NCI-H226 (cell line): Measurements from ENCODE around the gene SLC8A1.

Experiments used
- DNase-seq: peaks from one replicate; pipeline ENCODE4 v3.0.0-alpha.2; 2015

Gene SLC8A1

DNA sequence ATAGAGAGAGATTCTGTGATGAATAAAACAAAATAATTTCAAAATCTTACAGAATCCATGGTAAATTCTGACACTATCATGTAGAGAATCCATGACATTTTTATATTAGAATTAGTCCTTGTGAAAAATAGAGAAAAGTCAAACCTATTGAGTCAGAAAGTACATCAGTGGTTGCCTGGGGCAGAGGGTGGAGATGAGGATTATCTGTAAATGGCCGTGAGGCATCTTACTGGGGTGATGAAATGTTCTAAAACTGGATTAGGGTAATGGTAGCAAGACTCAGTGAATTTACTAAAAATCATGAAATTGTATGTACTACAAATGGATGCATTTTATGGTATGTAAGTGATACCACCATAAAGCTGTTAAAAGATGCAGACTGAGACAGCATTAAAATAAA lies 323.1 kb downstream of the SLC8A1 start:
- no peak for DNase-seq

- DNase-seq = peak; percentile 33
Observed at GRCh38 chr2:40127890-40128557, 323.9 kb downstream of the SLC8A1 start.

- DNase-seq = no peak
Observed at GRCh38 chr2:40127146-40127545, 324.7 kb downstream of the SLC8A1 start.

DNA sequence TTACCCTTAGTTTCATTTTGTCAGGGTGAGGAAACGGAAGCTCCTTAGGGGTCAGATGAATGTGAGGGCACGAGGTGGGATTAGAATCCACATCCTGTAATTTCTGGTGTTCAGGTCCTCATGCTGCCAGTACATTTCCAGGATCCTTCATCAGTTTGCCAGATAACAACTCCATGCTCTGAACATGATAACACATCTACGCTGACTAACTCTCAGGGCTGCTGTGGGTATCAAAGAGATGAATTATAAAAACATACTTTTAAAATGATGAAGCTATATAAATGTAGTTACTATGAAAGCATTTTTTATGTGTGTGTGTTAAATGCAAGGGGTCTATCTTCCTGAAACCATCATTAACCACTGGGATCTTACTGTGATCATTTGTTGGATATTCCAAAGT lies 325.9 kb downstream of the SLC8A1 start:
- DNase-seq = no peak

DNA sequence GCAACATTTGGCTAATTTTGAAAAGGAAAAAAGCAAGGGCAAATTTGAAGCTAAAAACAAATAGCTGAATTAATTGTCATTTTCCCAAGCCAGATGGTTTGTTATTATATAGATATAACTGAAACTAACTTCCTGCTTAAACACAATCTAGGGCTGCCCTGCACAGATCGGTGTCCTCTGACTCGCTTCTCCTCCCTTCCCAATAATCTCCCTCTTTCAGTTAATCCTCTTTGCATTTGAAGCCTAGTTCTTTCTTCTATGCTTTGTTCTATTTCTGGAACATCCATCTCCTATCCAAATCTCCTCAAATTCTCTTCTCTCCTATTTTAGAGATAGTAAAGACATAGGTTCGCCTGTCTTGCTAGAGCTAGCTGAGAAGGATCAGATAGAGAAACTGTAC lies 328.1 kb downstream of the SLC8A1 start:
- DNase-seq = no peak

GRCh38 chr2:40123326-40123725 lies 328.6 kb downstream of the SLC8A1 start:
- DNase-seq = no peak

DNA sequence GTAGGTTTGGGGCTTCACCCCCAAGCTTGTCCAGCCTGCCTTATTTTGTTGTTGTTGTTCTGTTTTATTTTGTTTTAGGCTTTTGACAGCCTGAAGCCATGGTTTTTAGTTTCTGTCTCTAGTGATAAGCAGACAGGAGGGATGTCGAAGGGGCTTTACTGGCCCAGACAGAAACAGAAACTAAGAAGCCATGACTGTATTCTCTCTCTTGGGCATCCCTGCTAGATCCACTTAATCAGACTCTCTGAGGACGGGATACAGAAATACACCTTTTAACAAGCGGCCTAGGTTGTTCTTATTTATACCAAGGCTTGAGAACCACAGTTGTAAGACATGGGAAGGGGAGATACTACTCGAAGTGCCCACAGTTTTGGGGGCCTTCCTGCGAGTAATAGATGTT lies 330.9 kb downstream of the SLC8A1 start:
- DNase-seq = no peak

DNA sequence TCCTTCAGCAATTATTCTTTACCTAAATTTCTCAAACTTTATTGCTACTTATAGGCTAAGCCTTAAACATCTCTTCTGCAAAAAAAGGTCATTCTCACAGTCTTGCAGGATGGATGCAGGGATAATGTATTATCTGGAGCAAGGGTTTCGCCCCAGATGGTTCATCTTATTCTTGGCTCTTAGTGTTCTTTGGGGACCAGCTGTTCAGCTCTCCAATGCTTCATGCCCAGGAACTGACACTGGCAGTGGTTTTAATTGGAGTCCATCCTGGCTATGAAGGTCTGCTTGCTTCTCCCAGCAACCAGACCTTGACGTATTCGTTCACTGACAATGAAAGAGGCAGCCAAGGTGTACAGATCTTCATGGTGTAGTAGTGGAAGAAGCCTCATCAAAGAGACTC lies 331.9 kb downstream of the SLC8A1 start:
- DNase-seq = no peak

DNA sequence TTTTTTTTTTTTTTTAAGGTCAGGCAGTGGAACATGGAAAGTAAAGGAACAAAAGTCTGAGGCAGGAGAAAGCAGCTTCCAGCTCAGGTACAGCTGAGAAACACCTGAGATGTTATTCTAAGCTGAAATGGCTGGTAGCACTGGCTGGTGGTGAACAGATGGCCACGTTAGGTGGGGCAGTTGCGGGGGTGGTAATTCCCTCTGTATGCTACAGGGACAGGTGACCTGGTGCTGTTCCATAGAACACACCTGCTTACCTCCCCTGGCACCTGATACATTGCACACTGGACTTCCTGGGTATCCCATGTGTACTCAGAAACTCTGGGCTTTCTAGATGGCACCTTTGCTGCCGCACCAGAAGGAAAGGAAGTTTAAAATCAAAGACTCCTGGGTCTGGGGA lies 333.3 kb downstream of the SLC8A1 start:
- DNase-seq = no peak

DNA sequence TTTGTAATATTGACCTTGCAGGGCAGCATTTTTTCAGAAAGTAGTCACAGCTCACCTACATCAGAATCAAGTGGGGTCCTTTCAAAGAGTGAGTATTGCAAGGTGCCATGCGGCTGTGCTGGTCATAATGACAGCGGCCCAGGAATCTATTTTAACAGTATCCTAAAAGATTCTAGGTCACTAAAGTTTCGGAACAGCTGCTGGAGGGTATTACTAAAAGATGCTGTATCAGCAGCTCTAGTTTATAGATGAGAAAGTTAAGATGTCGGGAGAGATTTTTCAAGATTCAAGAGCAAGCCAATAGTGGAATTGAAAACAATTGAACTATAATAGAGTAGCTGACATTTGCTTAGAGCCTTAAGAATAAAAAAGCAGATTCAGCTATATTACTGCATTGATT lies 336.0 kb downstream of the SLC8A1 start:
- DNase-seq = no peak

GRCh38 chr2:40115348-40115747 lies 336.5 kb downstream of the SLC8A1 start:
- DNase-seq = no peak

- DNase-seq = no peak
Observed at GRCh38 chr2:40113997-40114396, 337.9 kb downstream of the SLC8A1 start.

GRCh38 chr2:40113272-40113968 lies 338.5 kb downstream of the SLC8A1 start:
- no peak for DNase-seq

DNA sequence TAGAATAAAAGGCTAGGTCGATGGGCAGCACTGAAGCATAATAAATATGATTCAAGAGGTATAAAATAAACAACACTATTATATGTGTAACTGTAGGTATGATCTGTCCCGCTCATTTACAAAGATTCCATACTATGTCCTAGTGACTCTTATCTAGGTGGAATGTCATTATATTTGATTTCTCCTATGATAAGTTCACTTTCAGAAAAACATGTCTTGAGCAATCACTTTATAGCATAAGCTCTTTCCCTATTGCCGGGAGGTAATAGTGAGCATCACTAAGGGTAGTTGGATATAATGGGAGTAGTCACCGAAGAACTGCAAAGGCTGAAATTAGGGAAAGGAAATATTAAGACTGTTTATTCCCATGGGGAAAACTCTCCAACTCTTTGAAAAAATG lies 342.5 kb downstream of the SLC8A1 start:
- DNase-seq = no peak

GRCh38 chr2:40108851-40109250 lies 343.0 kb downstream of the SLC8A1 start:
- no peak for DNase-seq

DNA sequence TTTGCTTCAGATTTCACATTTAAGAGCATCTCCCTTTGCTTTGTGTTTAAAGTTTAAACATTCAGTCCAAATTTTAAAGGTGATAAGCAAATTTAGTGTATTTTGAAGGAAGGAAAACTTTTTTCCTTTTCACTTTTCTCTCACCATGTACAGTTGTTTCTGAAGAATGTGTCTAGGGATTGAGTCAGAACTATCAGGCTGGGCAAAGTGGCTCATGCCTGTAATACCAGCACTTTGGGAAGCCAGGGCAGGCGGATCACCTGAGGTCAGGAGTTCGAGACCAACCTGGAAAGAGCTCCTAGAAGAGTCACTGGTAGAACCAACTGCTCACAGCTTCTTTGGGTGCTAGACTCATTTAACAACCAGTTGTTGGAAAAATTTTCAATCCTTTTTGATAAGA lies 345.8 kb downstream of the SLC8A1 start:
- DNase-seq = peak; percentile 24

GRCh38 chr2:40105593-40105992 lies 346.3 kb downstream of the SLC8A1 start:
- no peak for DNase-seq

DNA sequence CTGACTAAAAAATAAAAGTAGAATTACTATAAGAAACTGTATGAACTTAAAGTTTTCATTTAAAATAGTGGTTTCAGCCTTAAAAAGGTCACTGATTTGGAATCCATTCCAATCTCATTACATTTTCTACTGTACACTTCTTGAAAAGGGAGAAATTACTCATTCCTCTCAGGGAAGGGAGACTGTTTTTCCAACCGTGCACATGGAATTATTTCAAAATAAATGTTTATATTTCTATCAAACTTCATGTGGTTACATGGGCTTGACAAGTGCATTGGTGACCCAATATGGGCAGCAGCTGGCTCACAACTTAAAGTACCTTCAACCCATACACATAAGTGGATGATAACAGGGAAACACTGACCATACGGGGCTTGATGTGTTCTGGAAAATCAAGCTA lies 348.3 kb downstream of the SLC8A1 start:
- DNase-seq = peak; percentile 28

DNA sequence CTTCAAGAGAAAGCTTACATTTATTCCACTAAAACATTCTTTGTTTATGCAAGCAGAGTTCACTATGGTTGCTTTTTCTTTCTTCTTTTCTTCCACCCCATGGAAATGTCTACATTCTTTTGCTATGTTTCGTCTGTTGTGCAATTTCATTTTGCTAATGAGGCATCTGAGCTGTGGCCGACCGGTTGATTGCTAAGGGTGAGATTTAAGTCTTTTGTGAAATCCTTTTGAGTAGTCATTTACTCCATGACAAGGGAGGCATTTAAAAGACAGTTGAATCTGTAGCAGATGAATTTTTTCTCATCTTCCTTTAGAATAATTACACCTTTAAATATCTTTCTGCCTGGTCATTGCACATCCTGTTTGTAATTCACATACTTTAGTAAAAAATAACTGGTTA lies 348.7 kb downstream of the SLC8A1 start:
- DNase-seq = peak; percentile 72

GRCh38 chr2:40102447-40102846 lies 349.4 kb downstream of the SLC8A1 start:
- no peak for DNase-seq

DNA sequence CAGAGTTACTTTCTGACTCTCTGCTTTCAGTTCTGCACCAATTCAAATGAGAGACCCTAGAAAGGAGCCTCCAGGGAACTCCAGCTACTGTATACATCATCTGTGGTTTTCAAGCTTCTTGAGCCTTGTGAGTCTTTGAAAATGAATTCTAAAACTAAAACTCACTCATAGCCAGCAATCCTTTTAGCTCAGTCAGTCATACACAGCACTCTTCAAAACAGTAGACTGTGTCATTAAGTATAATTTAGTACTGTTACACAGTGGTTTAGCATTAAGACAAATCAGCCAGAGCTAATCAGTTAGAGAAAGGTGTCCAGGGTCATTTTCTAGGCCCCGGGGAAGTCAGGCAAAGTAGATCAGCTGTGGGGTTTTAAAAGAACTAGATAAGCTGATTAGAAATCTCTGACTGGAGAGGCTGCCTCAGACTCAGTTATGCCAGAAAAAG lies 350.7 kb downstream of the SLC8A1 start:
- DNase-seq = peak; percentile 59

DNA sequence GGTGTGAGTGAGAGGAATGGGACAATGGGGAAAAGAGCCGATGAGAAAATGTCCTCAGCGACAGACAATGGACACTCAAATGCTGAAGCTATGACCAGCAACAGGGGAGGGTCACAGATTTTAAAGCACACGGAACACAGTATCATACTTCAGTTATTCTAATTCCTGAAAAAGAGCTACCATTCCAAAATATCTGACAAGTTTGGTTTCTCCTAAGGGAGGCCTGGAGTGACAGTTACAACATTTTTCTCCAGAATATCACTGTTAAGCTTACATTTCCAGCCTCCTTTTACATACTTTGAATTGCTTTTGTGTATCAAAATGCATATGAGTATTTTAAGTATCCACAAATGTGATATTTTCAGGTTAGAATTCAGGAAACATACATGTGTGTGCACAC lies 351.2 kb downstream of the SLC8A1 start:
- DNase-seq = no peak

- DNase-seq = peak; percentile 33
Observed at GRCh38 chr2:40098786-40099470, 353.0 kb downstream of the SLC8A1 start.

DNA sequence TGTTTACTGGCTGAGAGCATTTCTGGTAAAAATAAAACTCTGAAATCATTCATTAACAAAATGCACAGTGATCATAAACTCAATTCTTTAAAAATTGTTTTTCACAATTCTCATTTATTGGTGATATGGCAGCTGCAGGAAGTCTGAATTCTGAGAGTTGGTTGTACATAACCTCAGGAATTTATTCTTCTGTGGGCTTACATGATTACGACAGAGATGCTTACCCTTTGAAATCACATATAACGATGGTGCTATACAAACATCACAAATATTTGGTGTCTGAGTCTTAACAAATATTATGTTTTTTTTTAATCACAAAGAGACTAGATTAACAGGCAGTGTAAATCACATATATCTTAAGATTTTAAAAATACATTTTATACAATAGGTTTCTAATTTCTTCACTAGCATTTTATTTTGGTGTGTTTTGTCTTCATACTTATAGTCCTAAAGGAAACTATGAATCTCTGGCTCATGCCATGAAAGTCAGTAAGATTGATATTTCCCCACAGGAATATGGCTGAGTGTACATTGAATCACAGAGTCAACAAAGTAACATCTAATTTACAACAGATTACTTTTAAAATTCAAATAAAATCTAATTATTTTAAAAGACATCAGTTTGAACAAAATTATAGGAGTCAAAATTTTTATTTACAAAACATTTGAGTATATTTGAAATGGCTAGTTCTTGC lies 354.1 kb downstream of the SLC8A1 start:
- DNase-seq = peak; percentile 76
